Ureter (tissue), 1 donor: ENCODE data around the gene CACNB2. TPM values are rescaled to one million over a fixed set of nuclear protein-coding genes. Genes with fewer than 3 reads are reported as not detected.
"Not testable (repeated sequence)": the region's sequence is repeated elsewhere in the genome, so short reads cannot be mapped to it uniquely, and the experiment has no call there.

Experiments
- DNase-seq: peaks from one replicate; pipeline ENCODE4 v3.0.0-alpha.2; 2020; ENCODE audit warnings: low spot score
- total RNA-seq: library from RNA; stranded (reverse); gene quantifications from one replicate; pipeline ENCODE4 v1.2.4, GENCODE V29; 2023
- donor health status: DM: yes; HTN: yes; CAD: no.

CACNB2 gene
- total RNA-seq, 1 donor from 2014 or later = 14.3 TPM

DNA sequence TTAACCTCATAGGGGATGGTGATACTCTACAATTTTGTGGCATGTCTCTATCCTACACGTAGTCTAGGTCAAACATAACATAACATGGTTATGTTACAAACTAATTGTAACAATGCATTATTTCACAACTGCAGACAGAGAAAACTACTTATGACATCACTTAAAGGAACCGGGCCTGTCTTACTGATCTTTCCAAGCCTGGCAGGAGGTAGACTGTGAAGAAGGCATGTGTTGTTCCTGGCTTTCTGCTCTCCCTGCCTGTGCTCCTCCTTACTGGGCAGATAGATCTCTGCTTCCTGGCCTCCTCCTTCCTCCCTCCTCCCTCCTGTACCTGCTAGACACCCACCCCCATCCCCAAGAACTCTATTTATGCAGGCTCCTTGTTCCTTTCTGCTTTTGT, 5.4 kb downstream of the CACNB2 start:
- DNase-seq = no peak

DNA sequence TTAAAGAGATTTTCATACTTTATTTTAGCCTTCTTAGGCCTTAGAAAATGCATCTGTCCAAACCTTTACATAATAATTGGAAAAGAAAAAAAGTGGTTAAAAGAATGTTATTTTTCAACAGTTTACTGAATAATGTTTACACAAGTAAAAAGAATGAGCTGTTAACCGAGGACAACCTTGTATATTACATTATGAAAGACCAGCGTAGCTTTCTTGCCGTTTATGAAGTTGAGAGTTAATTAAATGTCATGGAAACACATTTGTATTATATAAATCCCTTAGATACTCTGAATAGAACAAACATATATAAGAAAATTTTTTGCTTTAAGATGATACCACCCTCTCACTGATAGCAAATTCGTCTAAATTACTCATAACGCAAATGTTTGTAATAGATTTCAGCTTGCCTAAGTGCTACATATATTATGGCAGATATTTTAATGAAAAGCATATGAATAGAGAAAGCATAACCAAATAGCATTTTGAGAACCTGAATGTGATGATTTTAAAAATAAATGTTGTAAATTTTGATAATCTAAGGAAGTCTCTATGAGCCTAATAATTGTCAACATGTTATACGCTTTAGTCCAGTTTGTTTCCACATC, 9.1 kb downstream of the CACNB2 start:
- DNase-seq = no peak

DNA sequence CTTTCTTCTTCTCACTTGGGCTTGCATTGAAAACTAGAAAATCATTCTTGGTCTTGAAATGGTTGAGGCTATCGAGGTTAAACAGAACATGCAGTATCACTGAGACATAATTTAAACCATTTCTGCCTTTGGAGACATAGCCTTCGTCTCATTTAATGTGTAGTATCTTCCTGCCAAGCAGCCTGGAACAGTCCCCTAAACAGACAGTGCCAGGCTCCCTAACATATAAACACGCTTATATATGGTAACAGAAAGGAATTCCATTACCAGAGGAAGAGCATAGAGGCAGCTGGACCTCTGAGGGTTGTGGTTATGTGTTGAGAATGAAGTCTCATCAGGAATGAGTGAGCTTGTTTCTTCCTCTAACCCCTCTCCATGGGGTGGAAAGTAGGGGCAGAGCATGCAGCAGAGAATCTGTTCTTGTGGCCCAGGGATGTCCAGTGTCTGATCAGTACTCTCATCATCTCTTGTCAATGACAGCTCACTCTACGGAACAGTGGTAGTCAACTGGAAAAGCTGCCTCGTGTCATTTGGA, 11.2 kb downstream of the CACNB2 start:
- DNase-seq = no peak

DNA sequence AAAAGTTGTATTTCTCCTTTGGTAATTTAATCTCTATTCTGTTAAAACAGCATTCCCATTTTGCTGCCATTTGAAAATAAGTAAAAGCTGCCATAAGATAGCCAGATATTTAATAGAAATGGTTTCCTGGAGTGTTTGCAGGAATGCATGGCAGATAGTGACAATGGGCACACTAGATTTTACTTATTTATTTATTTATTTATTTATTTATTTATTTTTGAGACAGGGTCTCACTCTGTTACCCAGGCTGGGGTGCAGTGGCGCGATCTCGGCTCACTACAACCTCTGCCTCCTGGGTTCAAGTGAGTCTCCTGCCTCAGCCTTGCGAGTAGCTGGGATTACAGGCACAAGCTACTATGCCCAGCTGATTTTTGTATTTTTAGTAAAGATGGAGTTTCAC, 13.2 kb downstream of the CACNB2 start:
- not testable (repeated sequence) for DNase-seq

DNA sequence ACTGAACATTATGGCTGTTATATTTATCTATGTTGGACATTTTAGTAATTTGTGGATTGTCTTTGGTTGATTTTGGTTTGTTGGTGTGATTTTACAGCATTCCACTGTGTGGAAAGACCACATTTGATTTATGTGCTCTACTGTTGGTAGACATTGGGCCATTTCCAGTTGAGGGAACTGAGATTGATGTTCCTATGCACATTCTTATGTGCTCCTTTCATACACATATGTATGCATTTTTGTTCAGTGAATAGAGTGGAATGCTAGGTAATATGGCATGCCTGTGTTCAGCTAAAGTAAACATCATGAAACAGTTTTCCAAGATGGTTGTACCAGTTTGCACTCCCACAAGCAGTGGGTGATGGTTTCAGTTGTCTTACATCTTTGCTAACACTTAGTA, 15.1 kb downstream of the CACNB2 start:
- DNase-seq = no peak

DNA sequence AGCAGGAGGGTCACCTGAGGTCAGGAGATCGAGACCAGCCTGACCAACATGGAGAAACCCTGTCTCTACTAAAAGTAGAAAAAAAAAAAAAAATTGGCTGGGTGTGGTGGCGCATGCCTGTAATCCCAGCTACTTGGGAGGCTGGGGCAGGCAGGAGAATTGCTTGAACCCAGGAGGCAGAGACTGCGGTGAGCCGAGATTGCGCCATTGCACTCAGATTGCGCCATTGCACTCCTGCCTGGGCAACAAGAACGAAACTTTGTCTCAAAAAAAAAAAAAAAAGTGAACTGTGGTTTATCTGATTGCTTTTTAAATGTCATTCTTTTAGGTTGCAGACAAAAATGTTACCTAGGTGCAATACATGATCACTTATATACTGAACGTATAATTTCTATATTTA, 16.6 kb downstream of the CACNB2 start:
- not testable (repeated sequence) for DNase-seq

DNA sequence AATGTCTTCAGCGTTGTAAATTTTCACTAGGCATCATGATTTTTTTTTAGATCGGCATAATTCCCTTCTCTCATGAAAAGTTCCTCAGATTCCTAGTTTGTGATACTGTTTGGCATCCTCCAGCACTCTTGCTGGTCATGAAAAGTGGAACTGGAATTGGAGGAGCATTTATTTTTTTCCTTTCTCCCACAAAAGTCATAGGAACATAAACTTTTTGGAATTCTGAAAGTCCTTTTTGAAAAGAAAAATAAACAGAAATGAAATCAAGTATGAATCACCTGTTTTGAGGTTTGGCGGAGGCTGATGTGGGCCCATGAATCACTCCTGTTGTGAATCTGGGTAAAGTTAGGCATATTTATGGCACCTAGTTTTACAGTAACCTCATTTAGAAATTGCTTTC, 17.7 kb downstream of the CACNB2 start:
- no peak for DNase-seq

DNA sequence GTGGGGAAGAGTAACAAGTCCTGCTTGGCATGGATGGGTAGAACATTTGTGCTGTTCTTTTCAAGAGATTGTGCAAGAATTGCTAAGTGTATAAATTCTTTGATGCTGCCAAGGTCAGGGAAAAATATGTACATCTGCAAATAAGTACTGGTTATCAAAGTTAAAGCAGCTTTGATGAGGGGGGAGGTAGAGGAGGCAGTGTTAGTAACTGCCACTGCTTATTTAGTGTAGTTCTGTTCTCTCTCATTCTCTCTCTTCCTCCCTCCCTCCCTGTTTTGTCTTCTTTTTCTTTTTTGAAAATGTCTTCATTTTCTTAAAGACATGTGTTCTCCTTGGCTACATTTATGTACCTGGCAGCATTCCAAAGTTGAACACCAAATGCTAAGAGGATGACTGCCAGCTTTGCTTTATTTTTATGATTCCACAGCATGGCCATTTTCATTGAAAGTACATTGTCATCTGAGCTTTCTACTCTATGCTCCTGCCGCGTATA, 18.6 kb downstream of the CACNB2 start:
- no peak for DNase-seq

DNA sequence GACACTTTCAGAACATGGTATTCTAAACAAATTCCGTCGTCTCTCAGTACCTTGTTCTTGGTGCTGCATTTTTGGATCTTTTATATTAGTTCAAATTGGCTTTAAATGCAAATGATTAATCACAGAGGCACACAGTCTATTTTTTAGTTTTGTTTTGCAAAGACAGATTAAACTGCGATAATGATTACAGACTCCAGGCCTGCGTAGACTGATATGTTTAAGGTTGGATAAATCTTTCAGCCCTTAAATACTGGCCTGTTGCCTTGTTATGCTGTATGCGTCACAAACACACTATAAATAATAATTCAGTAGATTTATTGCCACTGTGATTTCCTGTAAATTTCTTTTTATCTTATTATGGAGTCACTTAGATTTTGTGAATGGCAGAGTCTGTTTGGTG, 19.3 kb downstream of the CACNB2 start:
- DNase-seq = no peak

DNA sequence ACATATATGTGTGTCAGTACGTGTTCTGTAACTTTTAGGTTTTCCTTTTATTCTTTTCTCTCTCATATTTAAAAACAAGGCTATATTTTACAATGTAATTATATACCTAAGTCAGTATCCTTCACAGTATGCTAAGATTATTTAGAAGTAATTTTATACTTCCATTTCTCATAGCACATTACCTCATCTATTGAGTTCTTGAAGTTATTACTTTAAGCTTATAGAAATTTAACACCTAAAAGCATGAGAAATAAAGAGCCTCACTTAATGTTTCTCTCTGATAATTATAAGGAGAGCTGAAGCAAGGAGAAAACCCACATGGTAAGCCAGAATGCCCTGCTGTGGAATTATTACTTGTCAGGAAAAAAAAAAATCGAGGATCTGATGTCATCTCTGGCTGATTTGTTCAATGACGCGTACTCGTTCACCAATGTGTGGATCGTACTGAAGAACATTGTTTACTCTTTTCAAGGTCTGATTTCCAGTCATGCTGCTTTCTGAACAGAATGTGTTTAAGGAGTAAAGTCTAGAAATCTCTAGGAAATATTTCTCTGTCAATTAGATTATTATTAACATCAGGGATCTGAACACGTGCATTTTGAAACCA, 21.9 kb downstream of the CACNB2 start:
- DNase-seq = no peak

DNA sequence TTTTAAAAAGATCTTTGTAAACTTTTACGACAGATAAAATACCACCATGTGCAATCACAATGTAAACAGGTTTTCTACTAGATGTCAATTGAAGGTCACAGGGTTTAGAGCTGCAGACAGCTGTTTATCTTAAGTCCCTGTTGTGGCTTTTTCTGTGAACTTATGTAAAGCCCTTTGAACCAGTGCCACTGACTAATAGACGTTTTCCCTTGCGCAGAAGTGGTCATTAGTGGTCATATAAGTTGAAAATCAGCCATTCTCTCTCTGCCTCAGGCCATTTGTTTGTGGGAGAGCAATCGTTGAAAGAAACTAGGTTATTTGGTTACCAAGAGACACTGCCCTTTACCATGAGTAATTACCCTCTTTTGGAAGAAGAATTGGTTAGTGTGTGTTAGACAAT, 23.9 kb downstream of the CACNB2 start:
- no peak for DNase-seq

DNA sequence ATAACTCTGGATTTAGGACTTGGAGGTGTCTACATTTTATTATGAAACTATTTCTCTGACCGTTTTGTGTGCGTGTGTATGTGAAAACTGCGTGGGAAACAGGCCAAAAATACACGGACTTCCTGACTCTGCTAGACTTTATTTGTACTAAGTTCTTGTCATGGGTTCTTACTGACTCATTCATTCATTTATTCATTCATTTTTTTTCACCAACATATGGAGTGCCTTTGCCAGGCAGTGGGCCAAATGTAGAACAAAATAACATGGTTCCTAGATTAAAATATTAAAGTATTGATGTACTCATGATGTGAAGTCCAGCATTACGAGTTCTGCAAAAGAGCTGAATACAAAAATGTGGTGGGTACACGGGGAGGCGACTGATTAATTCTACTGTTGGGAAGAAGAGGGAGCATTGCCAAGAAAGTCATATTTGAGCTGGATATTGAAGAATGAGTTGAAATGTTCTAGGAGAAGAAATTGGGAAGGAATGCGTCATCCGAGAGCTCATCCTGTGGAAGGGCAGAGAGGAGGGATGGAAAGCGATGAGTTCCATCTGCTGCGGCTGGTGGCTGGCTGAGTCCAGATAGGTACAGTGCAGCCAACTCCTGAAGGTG, 24.6 kb downstream of the CACNB2 start:
- DNase-seq = no peak

DNA sequence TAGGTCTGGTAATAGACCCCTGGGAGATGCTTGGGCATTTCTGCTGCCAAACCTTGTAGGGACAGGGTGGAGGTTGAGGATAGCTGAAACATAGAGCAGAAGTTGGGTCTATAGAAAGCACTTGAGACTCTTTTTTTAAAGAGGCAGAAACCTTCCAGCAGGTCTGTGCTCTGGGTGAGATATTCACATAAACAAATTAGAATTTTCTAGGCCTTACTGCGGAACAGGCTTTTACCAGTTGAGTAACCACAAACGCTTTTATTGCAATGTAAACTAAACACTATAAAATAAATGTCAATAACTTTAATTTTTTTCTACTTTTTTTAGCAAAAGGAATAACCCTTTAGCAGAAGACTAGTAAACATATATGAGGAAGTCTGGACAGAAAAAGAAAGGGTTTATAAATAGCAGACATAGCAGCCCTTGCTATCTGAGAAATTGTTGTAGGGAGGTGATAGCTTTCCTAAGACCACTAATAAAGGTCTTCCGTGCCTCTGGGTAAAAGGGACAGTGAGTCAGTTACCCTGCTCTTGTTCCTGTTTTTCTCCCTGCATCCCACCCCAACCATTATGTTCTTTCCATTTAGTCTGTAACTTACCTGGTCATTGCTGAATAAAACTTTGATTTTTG, 38.7 kb downstream of the CACNB2 start:
- DNase-seq = no peak

DNA sequence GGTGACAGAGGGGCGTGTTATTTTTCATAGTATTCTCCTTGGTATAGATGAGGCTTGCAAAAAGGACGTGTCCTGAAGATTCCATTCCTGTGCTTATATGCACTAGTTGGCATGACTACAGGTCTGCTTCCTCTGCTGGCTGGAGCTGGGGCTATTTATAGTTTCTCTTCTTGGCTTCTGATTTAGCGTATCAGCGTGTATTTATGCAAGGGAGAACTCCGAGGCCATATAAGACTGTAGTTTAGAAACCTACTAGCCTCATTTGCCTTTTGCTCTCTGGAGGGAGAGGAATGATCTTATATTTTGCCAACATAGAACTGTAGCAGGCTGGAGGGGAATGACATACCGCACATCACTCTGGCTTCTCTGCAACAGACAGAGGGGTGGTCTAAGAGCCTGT, 39.7 kb downstream of the CACNB2 start:
- DNase-seq = peak; percentile 51

DNA sequence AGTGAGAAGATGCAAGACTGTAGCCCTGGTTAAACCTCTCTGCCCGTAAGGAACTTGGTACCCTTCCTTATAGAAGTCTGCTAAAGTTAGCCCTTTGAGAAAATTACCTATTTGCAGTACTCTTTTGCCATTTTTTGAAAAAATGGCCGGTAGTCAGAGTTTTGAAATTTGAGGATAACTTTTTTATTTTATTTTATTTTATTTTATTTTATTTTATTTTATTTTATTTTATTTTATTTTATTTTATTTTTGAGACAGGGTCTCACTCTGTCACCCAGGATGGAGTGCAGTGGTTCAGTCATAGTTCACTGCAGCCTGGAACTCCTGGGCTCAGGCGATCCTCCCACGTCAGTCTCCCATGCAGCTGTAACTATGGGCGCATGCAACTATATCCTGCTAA, 41.2 kb downstream of the CACNB2 start:
- DNase-seq = not testable (repeated sequence)

DNA sequence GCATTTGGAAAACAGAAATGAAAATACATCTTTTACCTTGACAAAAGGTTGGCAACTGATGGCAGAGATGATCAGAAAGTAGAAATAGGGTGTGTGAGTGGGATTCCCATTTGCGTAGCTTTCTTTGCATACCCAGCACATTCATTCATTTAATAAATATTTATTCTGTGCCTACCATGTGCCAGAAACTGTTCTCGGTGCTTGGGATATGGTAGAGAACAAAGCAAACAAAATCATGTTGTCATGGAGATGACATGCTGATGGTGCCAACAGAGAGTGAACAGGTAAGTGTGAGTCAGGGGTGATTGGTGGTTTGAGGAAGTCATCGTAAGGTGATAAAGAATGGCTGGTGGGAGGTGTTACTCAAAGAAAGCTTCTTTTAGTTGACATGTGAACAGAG, 45.4 kb downstream of the CACNB2 start:
- DNase-seq = no peak

DNA sequence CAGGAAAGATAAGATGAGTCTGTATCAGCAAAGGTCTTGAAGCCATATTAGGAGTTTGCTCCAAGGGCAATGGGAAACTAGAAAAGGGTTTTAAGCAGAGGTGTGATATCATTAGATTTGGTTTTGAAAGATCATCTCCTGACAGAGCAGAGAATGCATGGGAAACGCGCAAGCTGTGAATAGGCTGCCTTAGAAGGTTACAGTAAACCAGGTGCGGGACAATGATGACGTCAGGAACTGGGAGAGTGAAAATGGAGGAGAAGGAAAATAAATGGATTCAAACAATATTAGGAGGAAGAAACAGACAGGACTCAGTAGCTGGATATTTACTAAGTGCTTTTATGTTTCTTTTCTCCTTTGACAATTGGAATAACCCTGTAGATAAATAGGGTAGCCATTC, 50.6 kb downstream of the CACNB2 start:
- DNase-seq = no peak

DNA sequence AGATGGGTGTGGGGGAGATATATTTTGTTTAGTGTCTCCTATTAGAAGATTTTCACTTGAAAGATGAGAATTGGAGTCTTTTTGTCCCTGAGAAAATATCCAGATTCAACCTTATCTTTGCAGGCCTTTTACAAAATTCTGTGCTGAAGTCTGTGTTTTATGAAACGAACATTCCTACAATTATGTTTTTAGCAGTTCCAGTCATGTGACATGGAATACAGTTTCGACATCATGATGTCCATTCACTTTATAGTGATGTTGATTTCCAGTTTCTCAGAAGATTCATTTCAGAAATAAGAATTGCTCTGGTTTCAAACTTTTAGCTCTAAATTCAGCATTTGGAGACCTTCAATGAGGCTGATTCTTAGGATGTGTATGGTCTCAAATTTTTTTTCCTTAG, 54.4 kb downstream of the CACNB2 start:
- DNase-seq = no peak

DNA sequence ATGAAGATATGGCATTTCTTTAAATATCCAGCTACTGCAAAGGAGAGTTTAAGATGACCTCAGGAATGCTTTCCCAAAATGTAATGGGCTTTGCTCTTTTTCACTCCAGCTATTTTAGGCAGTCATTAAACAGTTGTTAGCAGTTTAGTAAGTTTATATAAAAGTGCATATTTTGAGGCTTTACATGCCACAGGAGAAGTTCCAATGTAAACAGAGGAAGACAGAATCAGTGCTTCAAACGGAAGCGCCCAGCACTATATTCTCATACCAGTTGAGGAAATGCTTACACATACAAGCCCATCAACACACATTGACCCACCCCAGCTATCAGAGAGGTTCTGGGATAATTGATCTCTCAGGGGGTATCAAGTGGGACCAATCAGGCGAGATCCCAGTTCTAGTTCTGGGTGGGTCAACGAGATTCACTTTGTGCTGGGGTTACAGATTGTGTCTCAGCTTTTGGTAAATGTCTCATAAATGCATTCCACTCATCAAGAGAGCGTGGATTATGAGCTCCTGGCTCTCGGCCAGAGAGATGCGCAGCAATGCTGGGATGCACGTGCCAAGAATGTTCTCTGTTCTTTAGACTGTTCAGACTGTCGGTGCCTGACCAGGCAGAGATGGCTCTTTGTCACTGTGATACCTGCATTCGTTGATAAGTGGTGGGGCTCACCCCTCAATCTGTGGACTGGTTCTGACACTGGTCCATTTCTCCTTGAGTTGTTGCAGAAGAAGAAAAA, 55.0 kb downstream of the CACNB2 start:
- DNase-seq = peak; percentile 60

DNA sequence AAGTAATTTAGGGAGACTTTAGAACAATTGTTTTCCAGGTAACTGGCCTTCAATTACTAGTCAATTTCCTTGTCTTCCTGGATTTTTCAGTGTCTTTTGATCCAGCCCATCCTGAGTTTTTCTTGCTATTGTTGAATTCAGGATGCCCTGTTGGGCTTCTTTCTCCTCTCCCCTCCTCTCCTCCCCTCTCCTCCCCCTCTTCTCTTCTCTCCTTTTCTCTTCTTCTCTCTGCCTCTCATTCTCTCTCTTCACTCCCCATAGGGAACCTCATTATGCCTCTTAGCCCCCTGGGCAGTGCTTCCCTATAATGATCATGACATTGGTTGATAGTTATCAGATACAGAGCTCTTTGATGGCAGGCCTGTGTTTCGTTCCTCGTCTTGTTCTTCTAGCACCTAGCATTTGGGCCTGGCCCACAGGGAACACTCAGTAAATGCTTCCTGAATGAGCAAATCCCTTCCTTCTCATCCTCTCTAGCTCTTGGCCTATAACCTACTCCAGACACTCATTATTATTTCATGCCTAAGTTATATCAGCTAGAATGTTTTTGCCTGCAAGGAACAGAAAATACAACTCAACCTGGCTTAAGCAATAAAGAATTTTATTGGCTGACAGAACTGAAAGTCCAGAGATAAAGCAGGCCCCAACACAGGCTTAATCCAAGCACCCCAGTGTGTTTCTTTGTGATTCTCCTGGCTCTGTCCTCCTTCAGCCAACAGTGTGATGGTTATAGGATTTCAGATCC, 56.8 kb downstream of the CACNB2 start:
- DNase-seq = no peak

DNA sequence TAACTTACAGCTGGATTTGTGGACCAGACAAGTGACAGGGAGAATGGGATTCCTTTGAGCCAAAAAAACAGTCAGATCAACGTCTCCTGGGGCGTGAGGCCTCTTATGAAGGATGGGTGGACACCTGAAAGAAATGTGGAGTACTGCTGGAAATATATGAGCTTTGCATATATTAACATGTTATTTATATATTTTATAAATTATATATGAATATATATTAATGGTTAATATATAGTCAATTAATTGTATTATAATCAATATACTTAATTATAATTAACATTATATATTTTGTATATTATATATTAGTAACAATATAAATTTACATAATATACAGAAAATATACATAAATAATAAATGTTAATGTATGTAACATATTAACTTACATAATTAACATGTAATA, 57.5 kb downstream of the CACNB2 start:
- no peak for DNase-seq
